NOMO-1 (cell line): ENCODE measurements around the gene PTOV1.

ENCODE experiments used
- DNase-seq, 2 experiments: peaks; one replicate each; lab custom pipeline; 2025; ENCODE audit not compliant: unreplicated experiment in 2 of 2; lab: John Stamatoyannopoulos, UW

Gene PTOV1

GRCh38 chr19:49857838-49858087 lies 6.8 kb downstream of the PTOV1 start:
- DNase-seq: no peak

- DNase-seq: no peak
These were observed 7.4 kb downstream of the PTOV1 start for GRCh38 chr19:49858088-49858985.

DNA sequence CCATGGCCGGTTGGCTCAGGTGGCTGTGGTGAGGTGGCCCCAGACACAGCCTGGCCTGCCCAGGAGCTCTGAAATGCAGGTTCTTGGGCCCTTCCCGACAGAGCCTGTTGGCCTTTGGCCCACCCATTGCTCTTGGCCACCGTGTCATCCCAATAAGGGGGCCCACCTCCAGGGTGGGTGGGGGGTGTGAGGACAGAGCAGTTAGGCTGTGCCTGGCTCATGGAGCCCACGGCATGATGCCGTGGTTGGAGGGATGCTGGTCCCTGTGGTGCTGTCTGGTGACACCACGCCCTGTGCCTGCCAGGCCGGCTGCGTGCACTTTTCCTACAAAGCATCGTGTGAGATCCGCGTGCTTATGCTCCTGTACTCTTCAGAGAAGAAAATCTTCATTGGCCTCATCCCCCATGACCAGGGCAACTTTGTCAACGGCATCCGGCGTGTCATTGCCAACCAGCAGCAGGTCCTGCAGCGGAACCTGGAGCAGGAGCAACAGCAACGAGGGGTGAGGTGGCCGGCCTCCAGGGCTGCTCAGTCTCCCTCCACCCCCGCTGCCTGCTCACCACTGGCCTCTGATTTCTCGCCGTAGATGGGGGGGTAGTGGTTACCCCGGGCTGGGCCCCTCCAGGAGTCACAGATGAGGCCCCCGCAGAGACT lies 8.8 kb downstream of the PTOV1 start:
- DNase-seq: no peak

DNA sequence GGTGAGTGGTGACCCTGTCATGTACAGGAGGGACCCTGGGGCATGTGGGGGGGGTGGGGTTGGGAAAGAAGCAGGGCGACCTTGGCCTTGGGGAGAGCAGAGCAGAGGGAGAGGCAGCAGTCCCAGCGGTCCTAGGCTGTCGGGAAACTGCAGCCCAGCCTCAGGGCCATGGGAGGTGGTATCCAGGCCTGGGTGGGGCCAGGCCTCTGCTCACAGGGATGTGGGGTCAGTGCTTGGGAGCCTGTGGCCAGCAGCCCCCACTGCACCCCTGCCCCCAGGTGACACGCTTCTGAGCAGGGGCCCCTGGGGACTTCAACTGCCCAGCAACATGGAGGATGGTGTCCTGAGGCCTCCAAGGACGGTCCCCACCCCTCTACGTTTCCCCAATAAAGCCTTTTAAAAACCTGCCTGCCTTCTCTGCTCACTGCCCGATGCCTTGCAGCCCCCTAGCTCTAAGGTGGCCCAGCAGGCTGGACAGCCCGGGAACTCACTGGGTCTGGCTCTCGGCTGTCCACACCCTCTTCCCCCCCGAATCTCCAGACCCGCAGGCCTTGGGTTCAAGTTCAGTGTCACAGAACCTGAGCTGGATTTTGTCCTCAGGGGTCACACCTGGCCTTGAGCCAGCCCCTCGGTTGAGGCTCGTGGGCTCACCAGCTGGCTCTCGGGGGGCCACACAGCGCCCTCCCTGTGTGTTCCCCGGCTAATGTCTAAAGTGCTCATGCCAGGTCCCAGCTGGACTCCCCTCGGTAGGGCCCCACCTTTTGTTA lies 9.6 kb downstream of the PTOV1 start:
- no peak for DNase-seq

- DNase-seq: no peak
These were observed 10.1 kb downstream of the PTOV1 start for GRCh38 chr19:49861107-49861506.

DNA sequence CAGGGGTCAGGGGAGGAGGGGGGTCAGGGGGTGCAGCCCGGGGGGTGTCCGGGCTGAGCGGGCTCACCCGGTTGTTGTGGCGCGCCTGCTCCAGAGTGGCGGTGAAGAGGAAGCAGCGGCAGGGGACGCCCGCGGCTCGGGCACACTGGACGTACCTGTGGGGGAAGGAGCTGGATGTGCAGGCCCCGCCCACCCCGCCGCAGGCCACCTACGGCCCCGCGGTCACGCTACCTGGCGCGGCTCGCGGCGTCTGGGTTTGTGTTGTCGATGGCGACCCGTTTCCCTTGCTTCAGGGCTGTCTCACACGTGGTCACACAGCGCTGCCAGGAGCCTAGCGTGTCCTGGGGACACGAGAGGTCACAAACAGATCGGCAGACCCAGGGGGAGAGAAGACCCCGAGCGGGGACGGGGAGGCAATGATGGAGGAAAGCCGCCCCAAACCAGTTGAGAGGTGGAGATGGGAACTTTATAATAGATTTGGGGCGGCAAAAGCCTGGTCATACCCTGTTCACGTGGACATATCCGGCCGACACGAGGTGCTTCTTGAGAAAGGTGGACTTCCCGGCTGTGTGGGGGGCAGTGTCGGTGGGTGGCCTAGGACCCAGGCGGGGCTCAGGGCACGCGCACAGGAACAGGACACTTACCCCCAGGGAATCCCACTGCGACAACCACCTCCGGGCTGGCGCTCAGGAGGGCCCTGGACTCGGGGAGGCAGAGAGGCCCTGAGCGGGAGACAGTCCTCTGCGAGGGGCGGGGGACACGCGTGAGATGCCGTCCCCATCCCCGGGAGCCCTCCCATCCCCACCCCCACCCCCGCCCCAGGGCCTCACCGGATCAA lies 10.8 kb downstream of the PTOV1 start:
- no peak for DNase-seq

GRCh38 chr19:49862391-49863253 lies 11.7 kb downstream of the PTOV1 start:
- DNase-seq: no peak

GRCh38 chr19:49863254-49863934 lies 12.4 kb downstream of the PTOV1 start:
- DNase-seq: no peak

GRCh38 chr19:49863935-49864320 lies 13.0 kb downstream of the PTOV1 start:
- no peak for DNase-seq

DNA sequence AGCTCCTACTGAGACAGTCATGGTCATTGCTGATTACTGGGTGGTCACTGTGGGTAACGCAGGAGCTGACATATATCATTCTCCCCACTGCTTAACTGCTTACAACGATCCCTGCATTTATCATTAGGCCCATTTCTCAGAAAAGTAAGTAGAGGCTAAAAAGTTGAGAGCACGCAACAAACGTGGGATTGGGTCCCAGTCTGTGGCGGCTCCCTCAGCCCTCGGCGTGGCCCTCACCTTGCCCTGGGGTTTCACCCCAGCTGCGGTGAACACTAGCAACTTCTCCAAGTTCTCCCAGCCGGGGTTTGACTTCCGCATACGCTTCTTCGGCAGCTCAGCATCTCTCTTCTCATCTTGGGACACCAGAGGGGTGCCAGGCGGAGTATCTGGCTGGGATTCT lies 13.9 kb downstream of the PTOV1 start:
- DNase-seq: peak in 1 of 2 experiments; percentile 44

- peak; percentile 94 to 95 for DNase-seq
These were observed 16.2 kb downstream of the PTOV1 start, which contains the start of gene PNKP for GRCh38 chr19:49866933-49867782. TSS of gene PNKP (minus strand) at chr19:49867576. CDS start at chr19:49867204, 372 bp downstream.

DNA sequence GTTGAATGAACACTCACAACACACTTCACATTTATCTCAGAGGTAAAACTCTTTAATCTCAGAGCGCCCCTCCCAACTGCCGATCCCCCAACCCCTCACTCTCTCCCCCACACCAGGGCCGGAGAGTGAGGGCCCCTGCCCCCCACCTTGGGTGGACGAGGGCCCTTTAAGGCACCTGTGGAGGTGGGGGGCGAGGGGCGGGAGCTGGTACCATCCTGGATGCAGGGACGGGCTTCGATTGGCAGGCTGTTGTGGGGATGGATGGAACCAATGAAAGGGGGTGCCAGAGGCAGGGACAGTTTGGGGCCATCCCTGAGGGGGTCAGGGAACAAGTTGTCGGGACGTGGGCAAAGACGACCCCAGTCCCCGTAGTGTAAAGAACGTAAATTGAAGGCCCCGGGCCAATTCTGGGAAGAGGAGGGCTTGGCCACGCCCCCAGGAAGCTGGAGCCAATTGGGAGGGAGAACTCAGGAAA lies 18.1 kb downstream of the PTOV1 start:
- DNase-seq: no peak

GRCh38 chr19:49869484-49870308 lies 18.7 kb downstream of the PTOV1 start:
- DNase-seq: peak; percentile 98 to 99

DNA sequence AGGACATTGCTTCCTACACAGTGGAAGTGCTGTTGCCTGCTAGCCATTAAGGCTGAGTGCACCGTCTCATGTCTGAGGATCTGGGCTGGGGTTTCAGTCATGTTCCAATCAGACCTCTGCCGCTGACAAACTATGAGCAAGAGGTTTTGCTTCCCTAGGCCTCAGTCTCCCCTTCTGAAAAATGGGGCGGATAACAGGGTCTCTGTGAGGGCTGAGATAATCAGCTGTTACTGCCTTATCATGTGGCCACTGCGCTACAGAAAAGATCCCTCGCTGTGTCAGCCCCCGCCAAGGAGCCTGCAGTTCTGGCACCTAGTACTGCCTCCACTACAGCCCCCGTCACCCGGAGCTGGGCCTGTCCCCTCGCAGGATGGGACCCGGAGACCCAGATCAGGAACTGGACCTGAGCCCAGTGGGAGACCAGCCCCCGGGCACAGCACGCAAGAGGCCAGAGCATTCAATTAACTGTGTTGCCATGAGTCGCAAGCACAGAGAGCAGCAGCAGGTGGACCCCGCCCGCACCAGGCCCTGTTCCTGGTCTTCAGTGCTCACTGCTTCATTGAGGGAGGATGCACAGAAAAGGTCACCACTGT lies 19.4 kb downstream of the PTOV1 start:
- no peak for DNase-seq

GRCh38 chr19:49871349-49871985 lies 20.5 kb downstream of the PTOV1 start:
- no peak for DNase-seq
